ENCODE results near the gene FGD2. TPM values are rescaled to one million over a fixed set of nuclear protein-coding genes. Genes with fewer than 3 reads are reported as not detected.
A peak's percentile ranks its signal among the peaks of the same experiment; 100 is the strongest.

FGD2 gene
- total RNA-seq, 1 experiment from 2014 or later = 0.13 TPM

DNA sequence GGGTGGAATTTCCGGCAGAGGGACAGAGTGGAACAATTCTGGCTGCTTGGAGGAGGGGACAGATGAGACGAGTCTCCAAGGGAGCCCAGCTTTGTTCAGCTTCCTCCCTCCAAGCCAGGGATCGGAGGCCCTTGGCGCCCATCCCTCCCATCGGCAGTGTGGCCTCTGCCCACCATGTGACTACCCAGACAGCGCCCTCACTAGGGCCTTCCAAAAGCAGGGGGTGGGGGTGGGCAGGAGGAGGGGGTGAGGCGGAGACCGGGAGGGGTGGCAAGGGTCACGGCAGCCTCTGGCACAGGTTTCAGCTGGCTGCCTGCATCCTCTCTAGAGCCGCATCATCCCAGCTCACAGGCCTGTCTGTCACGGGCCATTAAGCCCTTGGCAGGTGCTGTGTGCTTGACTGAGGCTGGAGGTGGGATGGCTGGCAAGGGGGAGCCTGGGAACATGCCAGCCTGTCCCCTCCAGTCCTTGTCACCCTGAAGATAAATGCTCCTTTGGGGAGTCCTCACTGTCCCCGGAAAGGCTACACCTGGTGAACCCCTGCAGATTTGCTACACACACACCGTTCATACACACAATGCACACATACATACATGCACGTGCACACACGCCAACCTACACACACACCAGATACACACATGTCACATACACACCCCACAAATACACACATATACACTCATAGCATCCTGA is 6.2 kb upstream of the FGD2 start:
- Histone ChIP-seq H2BK12ac (ENCODE audit: insufficient read length, low read depth, low read length) (no peak overlapping the region), H2BK5ac (ENCODE audit: insufficient read length, low read length) (no peak overlapping the region), H2BK120ac (ENCODE audit: low read depth, low read length, poor library complexity, severe bottlenecking) (no peak overlapping the region), H2AK5ac (ENCODE audit: insufficient read length, low read length) (no peak overlapping the region), H3K79me2 (ENCODE audit: insufficient read depth, low read length) (no peaks in the 10 kb centered on the region), H3K9me3 (ENCODE audit: control insufficient read depth, low read depth, low read length) (no peaks in the 10 kb centered on the region), H2AFZ (ENCODE audit: low read length) (no peak overlapping the region), H3K9ac (ENCODE audit: extremely low read depth, insufficient read length, low read length) (no peak overlapping the region), H4K5ac (ENCODE audit: insufficient read length, low read depth, low read length) (no peak overlapping the region), H4K8ac (replicated peaks; ENCODE audit: insufficient read length, low read depth, low read length) (no peak overlapping the region), H4K91ac (ENCODE audit: insufficient read length, low read depth, low read length) (no peak overlapping the region), H3K27ac (ENCODE audit: insufficient read length, low read depth, low read length) (no peak overlapping the region), H3K23me2 (ENCODE audit: insufficient read length, low read depth, low read length, poor library complexity, severe bottlenecking) (no peaks in the 10 kb centered on the region), H4K20me1 (ENCODE audit: control insufficient read depth, insufficient read depth, insufficient read length) (no peaks in the 10 kb centered on the region), H3K4me2 (ENCODE audit: insufficient read depth, insufficient read length, low read length) (no peak overlapping the region), H3K4ac (ENCODE audit: low read depth, low read length) (no peak overlapping the region), H3K23ac (ENCODE audit: insufficient read length, low read depth, low read length) (no peak overlapping the region), H3K14ac (ENCODE audit: insufficient read depth, low read length) (no peak overlapping the region), H3K18ac (ENCODE audit: insufficient read length, low read depth, low read length) (no peak overlapping the region), H3K79me1 (ENCODE audit: insufficient read depth, low read depth, low read length, poor library complexity, severe bottlenecking) (no peaks in the 10 kb centered on the region), H2BK15ac (ENCODE audit: low read depth, low read length) (no peak overlapping the region), H3K4me1 (ENCODE audit: insufficient read depth, low read length) (no peaks in the 10 kb centered on the region; the same call in 1 of the 2 replicates), H3K56ac (ENCODE audit: insufficient read length, low read depth, low read length) (no peak overlapping the region), H2BK20ac (ENCODE audit: low read depth, low read length, poor library complexity, severe bottlenecking) (no peak overlapping the region), H3K27me3 (ENCODE audit: insufficient read depth, low read length) (no peaks in the 10 kb centered on the region), H3T11ph (ENCODE audit: low read length) (no peak overlapping the region)
- Mint-ChIP-seq H3K4me1 (peaks cover 8 to 29% of the 10 kb centered on the region in 2 experiments; a peak in 3 of 4 replicates), H3K9me3 (no peaks in the 10 kb centered on the region), H3K27ac (no peak overlapping the region; a peak in 1 of 7 replicates), H3K4me3 (0 out of 5 replicates have a peak overlapping the region, but pooled peaks of 1 of the 2 experiments have one; percentile 1), H3K36me3 (ENCODE audit: insufficient read depth in 1 of 3, low read depth in 3 of 3) (no peaks in the 10 kb centered on the region), H3K27me3 (ENCODE audit: low read depth) (peaks cover 6% of the 10 kb centered on the region)
- DNase-seq = no peak
- TF ChIP-seq, protein P1, sequence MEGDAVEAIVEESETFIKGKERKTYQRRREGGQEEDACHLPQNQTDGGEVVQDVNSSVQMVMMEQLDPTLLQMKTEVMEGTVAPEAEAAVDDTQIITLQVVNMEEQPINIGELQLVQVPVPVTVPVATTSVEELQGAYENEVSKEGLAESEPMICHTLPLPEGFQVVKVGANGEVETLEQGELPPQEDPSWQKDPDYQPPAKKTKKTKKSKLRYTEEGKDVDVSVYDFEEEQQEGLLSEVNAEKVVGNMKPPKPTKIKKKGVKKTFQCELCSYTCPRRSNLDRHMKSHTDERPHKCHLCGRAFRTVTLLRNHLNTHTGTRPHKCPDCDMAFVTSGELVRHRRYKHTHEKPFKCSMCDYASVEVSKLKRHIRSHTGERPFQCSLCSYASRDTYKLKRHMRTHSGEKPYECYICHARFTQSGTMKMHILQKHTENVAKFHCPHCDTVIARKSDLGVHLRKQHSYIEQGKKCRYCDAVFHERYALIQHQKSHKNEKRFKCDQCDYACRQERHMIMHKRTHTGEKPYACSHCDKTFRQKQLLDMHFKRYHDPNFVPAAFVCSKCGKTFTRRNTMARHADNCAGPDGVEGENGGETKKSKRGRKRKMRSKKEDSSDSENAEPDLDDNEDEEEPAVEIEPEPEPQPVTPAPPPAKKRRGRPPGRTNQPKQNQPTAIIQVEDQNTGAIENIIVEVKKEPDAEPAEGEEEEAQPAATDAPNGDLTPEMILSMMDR (conservative IDR thresholded peaks at IDR 0.05) = no peak
- no CpG with 5 or more reads among the region's 15 CpGs for WGBS (ENCODE audit: extremely low coverage, insufficient read length, low lambda C conversion rate)
